ENCODE results near the gene DTNBP1.

The DTNBP1 gene, protein sequence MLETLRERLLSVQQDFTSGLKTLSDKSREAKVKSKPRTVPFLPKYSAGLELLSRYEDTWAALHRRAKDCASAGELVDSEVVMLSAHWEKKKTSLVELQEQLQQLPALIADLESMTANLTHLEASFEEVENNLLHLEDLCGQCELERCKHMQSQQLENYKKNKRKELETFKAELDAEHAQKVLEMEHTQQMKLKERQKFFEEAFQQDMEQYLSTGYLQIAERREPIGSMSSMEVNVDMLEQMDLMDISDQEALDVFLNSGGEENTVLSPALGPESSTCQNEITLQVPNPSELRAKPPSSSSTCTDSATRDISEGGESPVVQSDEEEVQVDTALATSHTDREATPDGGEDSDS

DNA sequence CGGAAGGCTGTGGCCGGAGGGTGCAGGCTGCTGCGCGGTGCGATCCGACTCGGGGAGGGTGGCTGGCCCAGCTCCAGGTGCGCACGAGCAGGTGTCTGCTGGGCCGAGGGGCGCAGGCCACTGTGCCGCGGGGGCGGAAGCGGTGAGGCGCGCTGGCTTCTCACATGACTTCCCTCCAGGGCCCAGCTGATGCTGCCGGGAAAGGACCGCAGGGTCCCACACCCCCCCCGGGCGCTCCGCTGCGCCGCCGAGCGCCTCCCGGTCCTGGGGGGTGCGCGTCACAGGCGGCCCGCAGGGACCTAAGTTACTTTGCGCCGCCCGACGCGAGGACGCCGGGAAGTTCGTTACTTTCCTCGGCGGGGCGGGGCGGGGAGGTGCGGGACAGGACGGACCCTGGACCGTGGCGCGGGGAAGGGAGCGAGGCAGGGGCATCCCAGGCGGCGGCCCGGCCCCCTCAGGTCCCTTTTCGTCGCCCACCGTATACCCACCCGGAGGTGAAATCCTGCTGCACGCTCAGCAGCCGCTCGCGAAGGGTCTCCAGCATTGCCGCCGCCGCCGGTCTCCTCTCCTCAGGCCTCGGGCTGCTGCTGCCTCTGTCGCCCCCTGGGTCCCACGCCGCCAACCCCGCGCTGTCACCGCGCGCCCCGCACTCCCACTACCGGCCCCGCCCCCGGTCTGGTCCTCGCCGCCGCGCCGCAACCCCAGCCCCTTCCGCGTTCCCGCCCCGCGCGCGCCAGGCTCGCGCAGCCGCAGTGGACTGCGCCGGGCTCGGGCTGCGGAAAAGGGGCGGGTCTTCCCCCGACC, at the start of gene DTNBP1:
TSS of gene DTNBP1 (minus strand) at position 703 of the 804 bp plus-strand sequence. CDS start at position 544, 159 bp downstream.
- H3K36me3 Mint-ChIP-seq (ENCODE audit: low read depth): peaks cover 30% of the 10 kb centered on the region

DNA sequence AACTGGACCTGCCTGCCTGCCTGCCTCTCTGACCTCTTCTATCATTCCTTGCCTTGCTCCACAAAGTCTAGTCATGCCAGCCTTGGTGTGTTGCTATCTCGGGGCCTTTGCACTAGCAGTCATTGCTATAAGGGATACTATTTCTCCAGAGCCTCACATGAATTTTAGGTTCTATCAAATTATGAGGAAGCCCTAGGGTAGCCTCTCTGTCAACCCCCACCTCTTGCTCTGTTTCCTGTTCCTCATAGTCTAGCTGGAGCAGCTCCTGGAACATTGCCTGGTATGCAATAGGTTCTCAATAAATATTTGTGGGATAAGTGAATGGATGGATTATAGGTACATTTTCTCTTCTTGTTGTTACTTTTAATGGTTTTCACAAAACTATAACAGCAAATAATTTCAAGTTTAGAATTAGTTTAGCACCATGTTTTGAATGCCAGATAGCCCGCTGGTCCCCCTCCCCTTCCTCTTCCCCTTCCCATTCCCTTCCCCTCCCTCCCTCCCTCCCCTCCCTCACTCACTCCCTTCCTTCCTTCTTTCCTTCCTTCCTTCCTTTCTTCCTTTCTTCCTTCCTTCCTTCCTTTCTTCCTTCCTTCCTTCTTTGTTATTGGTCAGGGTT, 46.9 kb upstream of the DTNBP1 start:
- no peak overlapping the region for H3K27ac Mint-ChIP-seq
- peaks cover 3% of the 10 kb centered on the region for H3K27me3 Mint-ChIP-seq
- no peaks in the 10 kb centered on the region for H3K9me3 Mint-ChIP-seq
- peaks cover 10% of the 10 kb centered on the region for H3K4me1 Mint-ChIP-seq (ENCODE audit: low read depth)
- no peak for DNase-seq
- no peak overlapping the region for H3K4me3 Mint-ChIP-seq
- H3K36me3 Mint-ChIP-seq (ENCODE audit: low read depth): no peaks in the 10 kb centered on the region

More for the DNA sequence above, at the start of gene DTNBP1:
- Mint-ChIP-seq H3K4me3 (peak within 1 kb of the TSS; percentile 85), H3K27me3 (peaks cover 13% of the 10 kb centered on the region), H3K4me1 (ENCODE audit: low read depth) (peaks cover 43% of the 10 kb centered on the region), H3K9me3 (no peaks in the 10 kb centered on the region), H3K27ac (peak within 1 kb of the TSS; percentile 86)
- peak; percentile 91 for DNase-seq

DNA sequence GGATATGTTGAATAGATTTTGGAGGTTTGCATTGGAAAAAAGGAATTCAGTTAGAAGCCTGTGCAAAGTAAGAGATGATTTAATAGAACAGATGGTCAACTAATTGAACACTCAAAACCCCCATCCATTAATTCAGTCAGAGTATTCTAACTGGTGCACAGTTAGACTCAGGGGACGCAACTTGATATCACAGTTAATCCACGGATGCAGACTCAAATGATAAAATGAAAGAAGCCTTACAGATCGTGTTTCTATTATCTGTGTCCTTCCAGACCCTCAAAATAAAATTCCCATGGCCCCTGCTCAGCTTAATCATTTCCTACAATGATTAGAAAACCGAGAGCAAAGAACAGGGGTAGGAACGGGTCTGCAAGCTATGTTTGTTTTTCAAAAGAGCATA, 45.4 kb upstream of the DTNBP1 start:
- Mint-ChIP-seq H3K27ac (no peak overlapping the region), H3K9me3 (peaks cover 12% of the 10 kb centered on the region), H3K4me3 (no peak overlapping the region), H3K4me1 (ENCODE audit: low read depth) (no peaks in the 10 kb centered on the region), H3K27me3 (peaks cover 12% of the 10 kb centered on the region), H3K36me3 (ENCODE audit: low read depth) (no peaks in the 10 kb centered on the region)
- DNase-seq: no peak

DNA sequence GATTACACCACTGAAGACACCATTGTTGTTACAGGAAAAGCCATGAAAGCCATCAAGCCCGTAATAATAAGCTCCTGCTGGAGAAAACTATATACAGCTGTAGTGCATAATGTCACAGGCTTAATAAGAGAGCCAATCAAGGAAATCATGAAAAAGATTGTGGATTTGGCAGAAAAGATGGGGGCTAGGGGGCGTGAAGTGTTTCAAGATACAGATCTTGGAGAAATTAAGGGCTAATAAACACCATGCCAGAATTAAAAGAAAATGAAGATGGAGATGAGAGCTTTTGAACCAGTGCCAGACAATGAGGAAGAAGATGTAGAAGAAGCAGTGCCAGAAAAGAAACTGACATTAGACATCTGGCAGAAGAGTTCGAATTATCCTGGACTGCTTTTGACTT, 43.2 kb upstream of the DTNBP1 start:
- H3K27me3 Mint-ChIP-seq: peaks cover 12% of the 10 kb centered on the region
- H3K9me3 Mint-ChIP-seq: peaks cover 13% of the 10 kb centered on the region
- no peak overlapping the region for H3K4me3 Mint-ChIP-seq
- no peak for DNase-seq
- no peaks in the 10 kb centered on the region for H3K36me3 Mint-ChIP-seq (ENCODE audit: low read depth)
- H3K4me1 Mint-ChIP-seq (ENCODE audit: low read depth): no peaks in the 10 kb centered on the region
- H3K27ac Mint-ChIP-seq: no peak overlapping the region

DNA sequence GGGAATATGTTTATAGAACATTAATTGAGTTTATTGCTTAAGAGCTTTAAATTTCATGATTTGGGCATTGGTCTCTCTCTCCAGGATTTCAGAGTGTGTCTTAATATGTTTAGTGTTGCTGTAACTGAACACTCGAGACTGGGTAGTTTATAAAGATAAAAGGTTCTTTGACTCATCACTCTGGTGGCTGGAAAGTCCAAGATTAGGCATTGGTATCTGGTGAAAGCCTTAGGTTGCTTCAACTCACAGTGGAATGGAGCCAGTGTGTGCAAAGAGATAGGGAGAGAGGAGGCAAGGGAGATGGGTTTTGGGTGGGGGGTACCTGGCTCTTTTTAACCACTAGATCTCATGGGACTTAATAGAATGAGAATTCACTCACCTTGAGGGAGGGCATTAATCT, 35.6 kb upstream of the DTNBP1 start:
- no peak for DNase-seq
- Mint-ChIP-seq H3K4me1 (ENCODE audit: low read depth) (peaks cover 1% of the 10 kb centered on the region), H3K36me3 (ENCODE audit: low read depth) (no peaks in the 10 kb centered on the region), H3K9me3 (peaks cover 4% of the 10 kb centered on the region), H3K27me3 (peaks cover 22% of the 10 kb centered on the region), H3K27ac (no peak overlapping the region), H3K4me3 (no peak overlapping the region)

DNA sequence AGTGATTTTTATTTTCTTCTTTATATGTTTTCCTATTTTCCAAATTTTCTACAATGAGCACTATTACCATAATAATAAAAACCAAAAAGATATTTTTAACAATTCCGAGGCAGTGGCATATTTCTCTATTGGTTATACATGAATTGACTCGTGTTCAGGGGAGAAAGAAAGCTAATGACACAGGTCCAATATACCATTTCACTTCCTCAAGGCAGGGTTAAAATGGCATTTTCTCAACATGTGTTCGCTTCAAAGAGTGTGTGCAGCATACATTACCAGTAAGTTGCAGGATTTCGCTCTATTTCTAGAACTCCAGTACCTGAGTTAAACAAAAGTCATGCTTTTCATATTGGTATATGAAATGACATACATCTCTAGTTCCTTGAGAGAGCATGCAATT, 35.1 kb upstream of the DTNBP1 start:
- H3K27me3 Mint-ChIP-seq: peaks cover 20% of the 10 kb centered on the region
- no peak overlapping the region for H3K27ac Mint-ChIP-seq
- no peak for DNase-seq
- no peak overlapping the region for H3K4me3 Mint-ChIP-seq
- no peaks in the 10 kb centered on the region for H3K9me3 Mint-ChIP-seq
- H3K36me3 Mint-ChIP-seq (ENCODE audit: low read depth): no peaks in the 10 kb centered on the region
- peaks cover 1% of the 10 kb centered on the region for H3K4me1 Mint-ChIP-seq (ENCODE audit: low read depth)

DNA sequence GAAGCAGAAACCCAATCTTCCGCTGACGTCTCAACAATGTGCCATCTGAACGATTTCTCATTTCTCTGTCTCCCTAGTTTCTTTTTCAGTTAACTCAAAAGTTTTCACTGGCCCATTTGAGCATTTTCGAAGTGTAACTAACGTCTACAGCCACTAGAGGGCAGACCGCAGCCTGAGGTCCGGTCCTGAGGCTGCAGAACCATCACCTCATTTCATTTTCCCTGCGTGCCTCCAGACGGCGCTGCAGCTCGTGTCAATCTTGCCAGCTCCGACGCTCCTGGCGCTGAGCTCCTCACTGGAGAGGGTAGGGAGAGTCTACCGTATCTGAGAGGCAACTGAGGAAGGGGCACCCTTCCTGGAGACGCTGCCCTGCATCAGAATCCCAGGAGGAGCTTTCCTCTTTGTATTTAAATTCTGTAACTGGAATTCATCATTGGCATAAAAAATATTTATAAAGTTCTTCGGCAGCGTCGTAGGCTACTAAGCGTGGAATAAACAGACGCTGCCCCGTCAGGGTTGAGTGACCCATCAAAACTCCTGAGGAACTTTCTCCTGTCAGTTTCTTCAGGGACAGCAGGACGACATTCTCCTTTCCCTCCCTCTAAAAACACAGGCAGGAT, 28.5 kb upstream of the DTNBP1 start:
- peak; percentile 81 for DNase-seq
- H3K4me3 Mint-ChIP-seq: peak overlapping the region; percentile 31
- H3K27ac Mint-ChIP-seq: peak overlapping the region; percentile 47
- peaks cover 12% of the 10 kb centered on the region for H3K4me1 Mint-ChIP-seq (ENCODE audit: low read depth)
- no peaks in the 10 kb centered on the region for H3K9me3 Mint-ChIP-seq
- peaks cover 22% of the 10 kb centered on the region for H3K27me3 Mint-ChIP-seq
- no peaks in the 10 kb centered on the region for H3K36me3 Mint-ChIP-seq (ENCODE audit: low read depth)

DNA sequence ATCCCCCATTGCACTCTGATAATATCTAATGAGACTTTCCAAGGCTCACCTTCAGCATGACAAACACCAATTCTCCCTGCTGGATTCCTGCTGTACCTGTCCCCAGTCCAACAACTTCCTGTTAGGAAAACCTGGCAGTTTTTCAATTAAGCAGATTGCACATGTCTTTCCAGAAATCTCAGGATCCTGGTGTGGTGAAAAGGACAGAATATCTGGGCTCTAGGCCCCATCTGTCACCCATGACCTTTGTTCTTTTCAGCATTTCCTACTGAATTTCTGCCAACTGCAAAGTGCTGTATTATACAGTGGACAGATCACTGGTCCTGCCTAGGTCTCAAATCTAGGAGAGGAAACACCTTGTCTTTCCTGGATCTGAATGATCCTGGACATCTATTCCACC, 27.7 kb upstream of the DTNBP1 start:
- H3K4me1 Mint-ChIP-seq (ENCODE audit: low read depth): peaks cover 12% of the 10 kb centered on the region
- H3K36me3 Mint-ChIP-seq (ENCODE audit: low read depth): no peaks in the 10 kb centered on the region
- peaks cover 21% of the 10 kb centered on the region for H3K27me3 Mint-ChIP-seq
- H3K9me3 Mint-ChIP-seq: no peaks in the 10 kb centered on the region
- no peak overlapping the region for H3K4me3 Mint-ChIP-seq
- H3K27ac Mint-ChIP-seq: no peak overlapping the region
- no peak for DNase-seq

DNA sequence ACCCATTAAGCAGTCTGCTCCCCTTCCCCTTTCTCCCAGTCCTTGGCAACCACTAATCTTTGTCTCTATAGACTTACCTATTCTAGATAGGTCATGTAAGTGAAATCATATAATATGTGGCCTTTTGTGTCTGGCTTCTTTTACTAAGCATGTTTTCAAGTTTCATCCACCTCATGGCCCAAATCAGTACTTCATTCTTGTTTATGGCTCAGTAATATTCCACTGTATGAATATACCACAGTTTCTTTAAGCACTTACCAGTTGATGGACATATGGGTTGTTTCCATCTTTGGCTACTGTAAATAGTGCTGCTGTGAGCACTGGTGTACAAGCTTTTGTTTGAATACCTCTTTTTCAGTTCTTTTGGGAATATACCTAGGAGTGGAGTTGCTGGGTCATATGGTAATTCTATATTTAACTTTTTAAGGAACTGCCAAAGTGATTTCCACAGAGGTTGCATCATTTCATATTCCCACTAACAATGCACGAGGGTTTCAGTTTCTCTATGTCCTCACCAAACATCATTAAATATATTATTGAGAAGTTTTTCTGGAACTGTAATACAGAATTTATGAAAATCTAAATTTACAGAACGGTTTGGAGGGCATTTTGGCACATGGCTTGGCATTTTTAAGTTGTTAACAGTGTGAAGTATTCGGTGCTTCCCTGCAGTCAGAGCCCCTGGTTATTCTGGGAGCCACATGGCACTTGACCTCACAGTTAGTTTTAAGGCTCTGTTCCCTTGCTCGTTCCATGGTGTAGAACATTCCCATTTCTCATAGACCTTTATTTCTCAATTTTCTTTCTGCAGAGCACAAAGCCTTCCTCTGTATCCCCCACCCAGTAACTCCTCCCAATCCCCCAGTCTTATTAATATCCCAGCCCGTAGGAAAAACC, 27.0 kb upstream of the DTNBP1 start:
- H3K9me3 Mint-ChIP-seq: no peaks in the 10 kb centered on the region
- no peak overlapping the region for H3K27ac Mint-ChIP-seq
- peaks cover 14% of the 10 kb centered on the region for H3K27me3 Mint-ChIP-seq
- H3K4me3 Mint-ChIP-seq: no peak overlapping the region
- no peaks in the 10 kb centered on the region for H3K36me3 Mint-ChIP-seq (ENCODE audit: low read depth)
- H3K4me1 Mint-ChIP-seq (ENCODE audit: low read depth): peaks cover 12% of the 10 kb centered on the region
- no peak for DNase-seq

DNA sequence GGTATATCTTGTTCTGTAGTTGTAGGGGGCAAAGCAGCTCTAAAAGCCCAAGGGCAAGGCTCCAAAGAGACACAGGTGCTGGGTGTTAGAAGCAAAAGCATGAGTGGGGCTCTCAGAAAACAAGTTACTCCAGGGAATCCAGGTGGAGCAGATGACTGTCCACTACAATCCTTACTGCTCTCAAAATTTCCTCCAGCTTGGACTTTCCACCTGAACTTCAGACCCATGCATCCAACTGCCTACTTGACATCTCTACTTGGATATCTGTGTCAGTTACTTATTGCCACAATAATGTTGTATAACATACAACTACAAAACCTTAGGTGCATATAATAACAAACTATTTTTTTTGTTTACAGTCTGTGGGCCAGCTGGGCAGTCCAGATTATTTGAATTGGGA, 22.8 kb upstream of the DTNBP1 start:
- H3K9me3 Mint-ChIP-seq: peaks cover 4% of the 10 kb centered on the region
- H3K27ac Mint-ChIP-seq: no peak overlapping the region
- H3K4me1 Mint-ChIP-seq (ENCODE audit: low read depth): peaks cover 4% of the 10 kb centered on the region
- no peak overlapping the region for H3K4me3 Mint-ChIP-seq
- no peaks in the 10 kb centered on the region for H3K36me3 Mint-ChIP-seq (ENCODE audit: low read depth)
- H3K27me3 Mint-ChIP-seq: peaks cover 7% of the 10 kb centered on the region
- no peak for DNase-seq

DNA sequence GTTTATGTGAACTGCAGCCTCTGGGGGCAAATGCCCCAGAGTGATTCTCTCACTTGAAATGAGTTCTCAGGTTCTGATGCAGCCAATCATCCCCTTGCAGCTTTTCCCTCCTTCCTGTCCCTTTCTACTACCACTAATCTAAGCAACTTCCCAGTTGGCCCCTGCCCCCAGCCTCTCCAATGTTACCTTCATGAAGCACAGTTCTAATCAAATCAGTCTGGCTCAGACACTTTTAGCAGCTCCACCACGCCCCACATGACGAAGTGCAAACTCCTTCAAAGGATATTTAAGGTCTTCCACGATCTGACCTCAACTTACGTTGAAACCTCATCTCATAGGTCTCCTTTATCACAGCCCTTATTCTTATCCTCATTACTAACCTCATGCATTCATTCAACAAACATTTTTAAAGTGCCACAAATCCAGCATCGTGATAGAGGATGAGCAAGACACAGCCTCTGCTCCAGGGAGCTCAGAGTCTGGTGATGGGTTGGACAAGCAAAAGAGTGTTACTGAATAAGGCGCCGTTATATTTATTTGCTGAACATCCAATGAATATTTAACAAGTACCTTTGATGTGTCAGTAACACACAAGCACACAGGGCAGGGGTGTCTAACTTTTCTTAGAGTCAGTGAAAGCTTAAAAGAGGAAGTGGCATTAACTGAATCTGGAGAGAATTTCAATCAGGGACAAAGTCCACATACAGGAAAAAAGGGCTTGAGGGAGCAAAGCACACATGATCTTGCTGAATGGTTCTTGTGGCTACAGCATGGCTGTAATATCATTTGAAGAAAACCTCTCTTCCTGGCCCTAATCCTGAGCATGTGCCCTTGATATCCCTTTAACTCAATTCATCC, 20.4 kb upstream of the DTNBP1 start:
- H3K36me3 Mint-ChIP-seq (ENCODE audit: low read depth): no peaks in the 10 kb centered on the region
- DNase-seq: no peak
- no peak overlapping the region for H3K4me3 Mint-ChIP-seq
- peaks cover 4% of the 10 kb centered on the region for H3K9me3 Mint-ChIP-seq
- H3K27me3 Mint-ChIP-seq: peaks cover 10% of the 10 kb centered on the region
- H3K27ac Mint-ChIP-seq: no peak overlapping the region
- H3K4me1 Mint-ChIP-seq (ENCODE audit: low read depth): no peaks in the 10 kb centered on the region

DNA sequence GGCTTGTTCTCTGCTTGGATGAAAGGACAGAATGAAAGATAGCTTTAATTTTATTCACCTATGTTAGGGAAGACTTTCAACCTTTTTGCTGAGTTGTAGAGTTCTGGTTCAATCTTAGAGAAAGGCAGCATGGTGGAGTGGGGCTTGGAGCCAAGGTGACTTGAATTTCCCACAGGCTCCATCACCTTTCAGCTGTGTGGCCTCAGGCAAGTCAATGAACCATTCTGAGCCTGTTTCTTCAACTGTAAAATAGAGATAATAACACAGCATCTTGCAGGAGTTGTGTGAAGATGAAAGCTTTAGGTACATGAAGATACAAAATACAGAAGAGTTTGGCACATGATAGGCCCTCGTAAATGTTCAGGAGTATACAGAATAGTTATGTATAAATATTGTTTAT, 19.1 kb upstream of the DTNBP1 start:
- Mint-ChIP-seq H3K4me1 (ENCODE audit: low read depth) (no peaks in the 10 kb centered on the region), H3K36me3 (ENCODE audit: low read depth) (no peaks in the 10 kb centered on the region), H3K27me3 (peaks cover 15% of the 10 kb centered on the region), H3K9me3 (peaks cover 4% of the 10 kb centered on the region), H3K4me3 (no peak overlapping the region), H3K27ac (no peak overlapping the region)
- no peak for DNase-seq

DNA sequence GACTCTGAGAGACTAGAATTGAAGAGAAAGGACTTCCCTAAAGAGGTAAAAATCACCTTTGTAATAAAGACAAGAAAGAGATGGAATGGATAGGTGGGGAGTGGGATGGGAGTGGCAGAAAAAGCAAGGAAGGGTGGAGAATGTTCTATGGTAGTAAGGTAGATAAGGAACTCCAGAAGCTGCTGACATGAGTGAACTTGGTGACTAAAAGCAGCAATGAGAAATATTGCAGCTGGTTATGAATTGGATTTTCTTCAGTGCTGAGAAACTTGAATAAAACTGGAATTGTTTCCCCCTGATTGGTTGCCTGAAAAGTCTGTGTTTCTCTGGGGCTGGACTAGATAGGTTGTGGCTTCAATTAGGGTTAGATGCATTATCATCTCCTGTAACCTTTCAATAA, 15.7 kb upstream of the DTNBP1 start:
- no peaks in the 10 kb centered on the region for H3K36me3 Mint-ChIP-seq (ENCODE audit: low read depth)
- peaks cover 27% of the 10 kb centered on the region for H3K27me3 Mint-ChIP-seq
- peaks cover 4% of the 10 kb centered on the region for H3K9me3 Mint-ChIP-seq
- DNase-seq: no peak
- no peak overlapping the region for H3K4me3 Mint-ChIP-seq
- no peak overlapping the region for H3K27ac Mint-ChIP-seq
- no peaks in the 10 kb centered on the region for H3K4me1 Mint-ChIP-seq (ENCODE audit: low read depth)

Data from activated T-cell treated with anti-CD3 and anti-CD28 coated beads, Interleukin-2, amount 50 U/mL, for 24 hours (primary cell).